Measurements from ENCODE around the gene SLC45A2. TPM values are rescaled to one million over a fixed set of nuclear protein-coding genes. Genes with fewer than 3 reads are reported as not detected.

Gene SLC45A2
- total RNA-seq, 1 donor from 2014 or later: not detected

- no peak for FAIRE-seq
- Histone ChIP-seq H3K27me3 (ENCODE audit: control insufficient read depth, insufficient read depth, low read length) (no peaks in the 10 kb centered on the region), H3K4me3 (ENCODE audit: low read depth, low read length) (peak overlapping the region; percentile 81), H3K36me3 (ENCODE audit: control insufficient read depth, insufficient read depth, low read length) (no peaks in the 10 kb centered on the region)
- TF ChIP-seq CTCF (IDR thresholded peaks at IDR 0.05; ENCODE audit: insufficient read depth, low read length, severe bottlenecking): no peak
- DNase-seq (ENCODE audit: low read depth): no peak
Measured at GRCh38 chr5:34007201-34007620, 22.7 kb upstream of the SLC45A2 start.

GRCh38 chr5:34005681-34006080, 21.2 kb upstream of the SLC45A2 start:
- TF ChIP-seq CTCF (IDR thresholded peaks at IDR 0.05; ENCODE audit: insufficient read depth, low read length, severe bottlenecking): no peak
- FAIRE-seq: no peak
- DNase-seq (ENCODE audit: low read depth): no peak
- Histone ChIP-seq H3K36me3 (ENCODE audit: control insufficient read depth, insufficient read depth, low read length) (no peaks in the 10 kb centered on the region), H3K4me3 (ENCODE audit: low read depth, low read length) (no peak overlapping the region), H3K27me3 (ENCODE audit: control insufficient read depth, insufficient read depth, low read length) (no peaks in the 10 kb centered on the region)

- DNase-seq (ENCODE audit: low read depth) (no peak), FAIRE-seq (no peak)
- Histone ChIP-seq H3K27me3 (ENCODE audit: control insufficient read depth, insufficient read depth, low read length) (no peaks in the 10 kb centered on the region), H3K4me3 (ENCODE audit: low read depth, low read length) (no peak overlapping the region), H3K36me3 (ENCODE audit: control insufficient read depth, insufficient read depth, low read length) (no peaks in the 10 kb centered on the region)
- TF ChIP-seq CTCF (IDR thresholded peaks at IDR 0.05; ENCODE audit: insufficient read depth, low read length, severe bottlenecking): no peak
Measured at GRCh38 chr5:34005211-34005610, 20.7 kb upstream of the SLC45A2 start.

GRCh38 chr5:34003941-34004340, 19.4 kb upstream of the SLC45A2 start:
- DNase-seq (ENCODE audit: low read depth) (no peak), FAIRE-seq (no peak)
- no peak for TF ChIP-seq CTCF (IDR thresholded peaks at IDR 0.05; ENCODE audit: insufficient read depth, low read length, severe bottlenecking)
- H3K36me3 ChIP-seq (ENCODE audit: control insufficient read depth, insufficient read depth, low read length): no peaks in the 10 kb centered on the region
- no peak overlapping the region for H3K4me3 ChIP-seq (ENCODE audit: low read depth, low read length)
- no peaks in the 10 kb centered on the region for H3K27me3 ChIP-seq (ENCODE audit: control insufficient read depth, insufficient read depth, low read length)

GRCh38 chr5:34002629-34003328, 18.3 kb upstream of the SLC45A2 start:
- Histone ChIP-seq H3K4me3 (ENCODE audit: low read depth, low read length) (no peak overlapping the region), H3K36me3 (ENCODE audit: control insufficient read depth, insufficient read depth, low read length) (no peaks in the 10 kb centered on the region), H3K27me3 (ENCODE audit: control insufficient read depth, insufficient read depth, low read length) (no peaks in the 10 kb centered on the region)
- DNase-seq (ENCODE audit: low read depth): no peak
- FAIRE-seq: no peak
- no peak for TF ChIP-seq CTCF (IDR thresholded peaks at IDR 0.05; ENCODE audit: insufficient read depth, low read length, severe bottlenecking)
